ENCODE data around the gene DEF6. TPM values are rescaled to one million over a fixed set of nuclear protein-coding genes. Genes with fewer than 3 reads are reported as not detected.

Gene DEF6
- total and polyA plus RNA-seq, 4 donors, result 1.0 to 6.3 (median 2.5) TPM

GRCh38 chr6:35367646-35368037 lies 70.0 kb downstream of the DEF6 start:
- no peak overlapping the region for H3K4me3 ChIP-seq (ENCODE audit: low read depth in 1 of 3, low read length in 3 of 3)
- TF ChIP-seq NR2F2 (IDR thresholded peaks at IDR 0.05), result no peak
- TF ChIP-seq ATF3 (IDR thresholded peaks at IDR 0.05), result no peak
- TF ChIP-seq SP1 (IDR thresholded peaks at IDR 0.05), result no peak
- TF ChIP-seq RAD21 (IDR thresholded peaks at IDR 0.05), result no peak
- no peak for TF ChIP-seq EGR1 (IDR thresholded peaks at IDR 0.05; ENCODE audit: low read depth in 2 of 2)
- no peak for TF ChIP-seq ZBTB33 (IDR thresholded peaks at IDR 0.05)
- no peak for TF ChIP-seq HNF4A (conservative IDR thresholded peaks at IDR 0.05)
- no peak overlapping the region for H3K27ac ChIP-seq (ENCODE audit: low read depth in 1 of 2, low read length in 2 of 2)
- H3K9me3 ChIP-seq (ENCODE audit: control insufficient read depth in 4 of 4, low read length in 3 of 4), result no peaks in the 10 kb centered on the region
- H3K9ac ChIP-seq (ENCODE audit: low read depth in 1 of 2, low read length in 2 of 2), result no peak overlapping the region
- no peak for DNase-seq (ENCODE audit: low spot score)
- WGBS, result 97% methylated on average over 5 of the region's 5 CpGs
- no peaks in the 10 kb centered on the region for H3K27me3 ChIP-seq (ENCODE audit: control insufficient read depth in 4 of 4, insufficient read depth in 4 of 4, low read length in 3 of 4)
- peaks cover 11 to 22% (median 21%) of the 10 kb centered on the region in 4 donors for H3K4me1 ChIP-seq (ENCODE audit: control insufficient read depth in 4 of 4, insufficient read depth in 4 of 4, low read length in 3 of 4)
- no peaks in the 10 kb centered on the region for H3K36me3 ChIP-seq (ENCODE audit: control insufficient read depth in 4 of 4, insufficient read depth in 3 of 4, low read depth in 1 of 4, low read length in 3 of 4)

- no peak overlapping the region for H3K27ac ChIP-seq (ENCODE audit: low read depth in 1 of 2, low read length in 2 of 2)
- no peak overlapping the region for H3K9ac ChIP-seq (ENCODE audit: low read depth in 1 of 2, low read length in 2 of 2)
- H3K4me1 ChIP-seq (ENCODE audit: control insufficient read depth in 4 of 4, insufficient read depth in 4 of 4, low read length in 3 of 4), result peaks cover 11 to 22% (median 21%) of the 10 kb centered on the region in 4 donors
Measured at GRCh38 chr6:35368038-35368887, 70.6 kb downstream of the DEF6 start.

GRCh38 chr6:35370124-35370741 lies 72.6 kb downstream of the DEF6 start:
- TF ChIP-seq RXRA (IDR thresholded peaks at IDR 0.05) (peak in 1 of 2 donors; percentile 43), TAF1 (conservative IDR thresholded peaks at IDR 0.05) (no peak), HNF4G (IDR thresholded peaks at IDR 0.05) (no peak), JUND (IDR thresholded peaks at IDR 0.05) (peak in 1 of 2 donors; percentile 70), EGR1 (IDR thresholded peaks at IDR 0.05; ENCODE audit: low read depth in 2 of 2) (no peak), SP1 (IDR thresholded peaks at IDR 0.05) (no peak), NR2F2 (IDR thresholded peaks at IDR 0.05) (no peak), RAD21 (IDR thresholded peaks at IDR 0.05) (no peak), HNF4A (conservative IDR thresholded peaks at IDR 0.05) (peak in 1 of 2 donors; percentile 6), REST (IDR thresholded peaks at IDR 0.05) (no peak), FOXA1 (IDR thresholded peaks at IDR 0.05) (no peak), YY1 (IDR thresholded peaks at IDR 0.05) (no peak)
- Histone ChIP-seq H3K27ac (ENCODE audit: low read depth in 1 of 2, low read length in 2 of 2) (peak overlapping the region; percentile 49 to 62), H3K9me3 (ENCODE audit: control insufficient read depth in 4 of 4, low read length in 3 of 4) (no peaks in the 10 kb centered on the region), H3K36me3 (ENCODE audit: control insufficient read depth in 4 of 4, insufficient read depth in 3 of 4, low read depth in 1 of 4, low read length in 3 of 4) (no peaks in the 10 kb centered on the region), H3K4me1 (ENCODE audit: control insufficient read depth in 4 of 4, insufficient read depth in 4 of 4, low read length in 3 of 4) (peaks cover 11 to 22% (median 21%) of the 10 kb centered on the region in 4 donors), H3K9ac (ENCODE audit: low read depth in 1 of 2, low read length in 2 of 2) (no peak overlapping the region), H3K27me3 (ENCODE audit: control insufficient read depth in 4 of 4, insufficient read depth in 4 of 4, low read length in 3 of 4) (no peaks in the 10 kb centered on the region), H3K4me3 (ENCODE audit: low read depth in 1 of 3, low read length in 3 of 3) (no peak overlapping the region)
- WGBS, result 59% methylated on average over 8 of the region's 8 CpGs
- no peak for DNase-seq (ENCODE audit: low spot score)

More at GRCh38 chr6:35368038-35368887, 70.6 kb downstream of the DEF6 start:
- Histone ChIP-seq H3K36me3 (ENCODE audit: control insufficient read depth in 4 of 4, insufficient read depth in 3 of 4, low read depth in 1 of 4, low read length in 3 of 4) (no peaks in the 10 kb centered on the region), H3K9me3 (ENCODE audit: control insufficient read depth in 4 of 4, low read length in 3 of 4) (no peaks in the 10 kb centered on the region), H3K27me3 (ENCODE audit: control insufficient read depth in 4 of 4, insufficient read depth in 4 of 4, low read length in 3 of 4) (no peaks in the 10 kb centered on the region), H3K4me3 (ENCODE audit: low read depth in 1 of 3, low read length in 3 of 3) (no peak overlapping the region)
- TF ChIP-seq NR2F2 (IDR thresholded peaks at IDR 0.05), result no peak
- no peak for TF ChIP-seq FOXA1 (IDR thresholded peaks at IDR 0.05)
- TF ChIP-seq HNF4A (conservative IDR thresholded peaks at IDR 0.05), result no peak
- TF ChIP-seq TAF1 (conservative IDR thresholded peaks at IDR 0.05), result no peak
- 94% methylated on average over 2 of the region's 2 CpGs for WGBS
- no peak for DNase-seq (ENCODE audit: low spot score)

All from liver (tissue), 9 donors.